GM18517 (cell line): ENCODE results near the gene PTCD2.
A peak's percentile ranks its signal among the peaks of the same experiment; 100 is the strongest.

Experiments
- ATAC-seq: cut with Tn5 transposase; IDR thresholded peaks from one replicate; pipeline ENCODE4 v1.9.1; 2021; ENCODE audit warnings: mild to moderate bottlenecking, moderate library complexity; ENCODE audit not compliant: unreplicated experiment

PTCD2 gene

DNA sequence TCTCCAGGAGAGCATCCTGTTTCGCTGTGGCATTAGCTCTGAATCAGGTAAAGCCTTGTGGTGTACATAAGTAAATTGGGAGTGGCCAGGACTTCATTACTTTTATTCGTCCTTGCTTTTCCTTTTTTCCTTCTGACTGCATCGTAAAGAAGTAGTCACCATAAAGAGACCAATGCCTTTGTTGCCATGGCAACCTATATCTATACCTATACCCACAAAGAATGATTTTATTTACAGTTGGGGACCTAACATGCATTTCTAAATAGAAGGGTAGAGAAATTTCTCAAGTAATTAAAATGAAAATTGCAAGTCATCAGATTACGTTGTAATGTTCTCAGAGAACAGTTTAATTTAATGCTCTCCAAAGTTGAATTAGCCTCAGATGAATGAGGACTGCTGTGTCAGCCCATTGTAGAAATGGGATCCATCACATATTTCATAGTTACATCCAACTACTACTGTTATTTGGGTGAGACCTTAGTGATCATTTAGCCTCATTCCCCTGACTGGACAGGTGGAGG is 18.6 kb downstream of the PTCD2 start:
- no peak for ATAC-seq

DNA sequence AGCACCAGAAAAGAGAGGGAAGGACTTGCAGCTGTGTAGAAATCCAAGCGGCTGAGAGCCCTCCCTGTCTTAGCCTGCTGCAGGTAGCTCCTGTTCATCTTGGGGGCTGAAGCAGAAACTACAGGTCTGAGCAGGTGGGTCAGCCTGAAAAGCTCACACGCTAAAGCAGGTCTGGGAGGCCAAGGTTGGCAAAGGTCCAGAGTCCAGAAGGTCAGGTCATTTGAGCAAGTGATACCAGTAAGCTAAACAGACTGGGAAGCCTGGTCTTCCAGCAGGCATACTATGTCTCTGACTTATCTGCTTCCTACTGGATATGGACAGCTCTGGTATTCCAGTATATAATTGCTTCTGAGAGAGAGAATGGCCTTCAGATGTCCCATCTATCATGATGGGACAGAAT is 26.2 kb downstream of the PTCD2 start:
- no peak for ATAC-seq

DNA sequence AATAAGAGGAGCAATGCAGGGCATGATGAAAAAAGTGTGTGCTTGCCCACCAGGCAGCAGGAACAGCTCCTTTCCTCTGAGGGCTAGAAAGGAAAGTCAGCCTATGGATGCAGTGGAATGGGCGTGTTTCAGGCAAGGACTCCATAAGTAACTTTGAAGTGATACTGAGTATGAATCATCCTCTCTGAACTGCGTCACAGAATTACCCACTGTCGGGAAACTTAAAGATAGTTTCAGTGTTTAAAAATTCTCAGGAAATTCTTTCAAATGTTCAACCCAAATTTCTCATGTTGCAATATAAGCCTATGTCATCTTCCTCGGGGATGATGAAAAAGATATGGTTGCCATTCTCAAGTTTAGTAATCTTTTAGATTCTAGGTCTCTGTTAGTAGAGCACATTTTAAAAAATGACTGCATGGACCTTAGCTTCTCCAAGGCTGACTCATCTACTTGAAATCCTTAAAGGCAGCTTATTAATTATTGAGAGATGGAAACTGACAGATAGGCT is 27.7 kb downstream of the PTCD2 start:
- ATAC-seq: no peak

DNA sequence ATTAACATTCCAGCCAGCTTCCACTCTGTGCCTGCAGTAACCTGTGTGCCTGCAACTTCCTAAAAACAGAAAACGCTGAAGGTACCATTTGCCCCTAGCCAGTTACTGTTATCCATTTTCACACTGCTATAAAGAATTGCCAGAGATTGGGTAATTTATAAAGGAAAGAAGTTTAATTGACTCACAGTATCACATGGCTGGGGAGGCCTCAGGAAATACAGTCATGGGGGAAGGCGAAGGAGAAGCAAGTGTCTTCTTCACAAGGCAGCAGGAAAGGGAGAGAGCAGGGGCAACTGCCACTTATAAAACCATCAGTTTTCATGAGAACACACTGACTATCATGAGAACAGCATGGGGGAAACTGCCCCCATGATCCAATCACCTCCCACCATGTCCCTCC is 31.2 kb downstream of the PTCD2 start:
- no peak for ATAC-seq

DNA sequence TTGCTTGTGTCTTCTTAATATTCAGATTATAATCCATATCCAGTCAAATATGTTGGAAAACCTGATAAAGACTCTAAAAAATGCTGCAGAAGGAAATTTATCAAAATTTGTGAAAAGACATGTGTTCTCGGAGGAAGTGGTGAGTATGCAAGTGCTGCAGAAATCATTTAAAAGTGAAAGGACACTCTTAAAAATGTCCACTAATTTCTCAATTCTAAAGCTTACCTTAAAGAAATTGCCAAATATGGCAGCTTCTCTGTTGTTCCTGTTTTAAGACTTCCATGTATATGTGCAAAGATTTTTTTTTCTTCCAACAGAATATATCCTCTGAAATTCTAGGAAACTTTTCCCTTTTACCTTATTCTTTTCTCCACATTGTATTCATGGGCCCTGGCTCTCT is 32.4 kb downstream of the PTCD2 start:
- no peak for ATAC-seq

DNA sequence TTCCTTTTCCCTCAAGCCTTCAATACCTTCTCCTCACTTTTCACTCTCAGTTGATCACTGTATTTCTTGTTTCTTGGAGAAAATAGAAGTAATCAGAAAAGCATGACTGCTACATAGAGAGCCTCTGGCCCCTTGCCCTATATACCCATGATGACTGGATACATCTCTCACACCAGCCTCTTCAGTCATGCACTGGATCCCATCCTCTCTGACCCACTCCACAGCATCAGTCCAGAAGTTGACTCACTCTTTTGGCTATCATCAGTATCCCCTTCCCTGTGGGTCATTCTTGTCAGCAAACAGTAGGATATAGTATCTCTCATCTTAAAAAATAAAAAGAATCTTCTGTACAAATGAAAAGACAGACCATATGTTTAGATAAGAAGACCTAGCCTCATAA is 32.9 kb downstream of the PTCD2 start:
- no peak for ATAC-seq

DNA sequence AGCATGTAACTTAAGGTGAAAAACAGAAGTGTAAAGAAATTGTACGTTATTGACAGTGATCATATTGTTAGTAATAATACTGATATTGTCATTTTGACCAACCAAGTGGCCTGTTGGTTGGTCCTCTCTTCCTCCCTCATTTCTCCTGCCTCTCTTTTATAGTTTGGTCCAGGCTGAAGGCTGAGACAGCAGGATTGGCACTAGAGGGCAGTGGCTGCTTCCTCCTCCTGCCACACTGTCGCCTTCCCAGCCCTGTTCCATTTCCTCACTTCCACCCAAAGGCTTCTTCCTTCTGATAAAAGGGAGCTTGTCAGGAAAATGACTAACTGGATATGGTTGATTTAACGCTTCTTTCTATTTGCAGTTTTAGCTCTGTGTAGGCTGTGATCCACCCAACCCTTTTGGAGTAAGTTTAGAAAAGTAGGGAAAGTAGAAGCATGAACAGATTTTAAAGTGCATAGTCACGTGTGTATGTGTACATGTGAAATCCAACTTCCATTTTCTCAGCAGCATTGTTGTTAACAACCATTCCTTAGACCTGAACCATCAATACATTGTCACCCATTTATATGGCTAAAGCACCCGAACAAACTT is 35.6 kb downstream of the PTCD2 start:
- ATAC-seq: no peak

DNA sequence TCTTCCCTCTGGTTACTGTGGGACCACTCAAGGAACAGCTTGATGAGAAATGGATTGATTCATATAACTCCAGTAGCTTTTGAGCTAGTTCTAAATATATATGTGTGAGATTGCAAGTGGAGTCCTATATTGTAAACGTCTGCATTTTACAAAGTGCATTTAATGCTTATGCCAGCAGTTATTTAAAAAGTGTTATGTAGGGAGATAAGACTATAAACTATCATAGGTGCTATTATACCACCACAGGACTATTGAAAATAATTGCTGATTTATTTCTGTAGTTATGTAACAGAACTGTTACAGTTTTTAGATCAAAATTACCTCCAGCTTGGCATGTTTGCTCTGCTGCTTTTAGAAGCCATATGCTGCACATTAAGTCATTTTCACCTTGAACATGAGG is 36.2 kb downstream of the PTCD2 start:
- no peak for ATAC-seq

DNA sequence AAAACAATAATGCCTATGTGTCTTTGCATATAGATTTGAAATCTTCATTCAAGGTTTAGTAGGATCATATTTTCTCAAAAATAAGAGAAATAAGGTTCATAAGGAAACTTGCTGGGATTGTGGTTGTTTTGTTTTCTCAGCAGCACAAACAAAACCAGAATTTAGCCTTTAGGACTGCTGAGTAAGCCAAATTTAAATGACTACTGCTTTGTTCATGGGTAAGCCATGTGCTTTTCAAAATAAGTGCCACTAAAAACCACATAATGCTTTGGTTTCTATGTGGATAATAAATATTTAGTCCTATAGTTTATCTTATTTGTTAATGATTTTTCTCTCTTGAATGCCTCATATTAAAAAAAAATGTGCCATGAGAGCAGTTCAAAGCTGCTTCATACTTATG is 38.8 kb downstream of the PTCD2 start:
- ATAC-seq: no peak

DNA sequence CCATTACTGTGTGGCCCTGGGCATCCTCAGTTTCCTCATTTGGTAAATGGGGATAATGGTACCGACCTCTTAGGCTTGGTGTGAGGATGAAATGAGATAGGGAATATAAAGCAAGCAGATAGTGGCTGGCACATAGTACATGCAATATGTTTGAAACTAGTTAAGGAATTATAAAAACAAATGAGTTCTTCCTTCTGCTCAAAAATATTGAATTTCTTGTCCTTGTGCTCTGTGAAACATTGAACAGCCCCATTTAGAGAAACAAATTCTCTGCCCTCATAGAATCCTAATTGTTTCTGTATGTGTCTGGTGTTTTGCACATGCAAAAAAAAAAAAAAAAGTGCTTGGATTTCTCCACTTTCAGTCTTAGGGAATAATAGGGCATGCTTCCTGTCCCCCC is 39.7 kb downstream of the PTCD2 start:
- no peak for ATAC-seq

DNA sequence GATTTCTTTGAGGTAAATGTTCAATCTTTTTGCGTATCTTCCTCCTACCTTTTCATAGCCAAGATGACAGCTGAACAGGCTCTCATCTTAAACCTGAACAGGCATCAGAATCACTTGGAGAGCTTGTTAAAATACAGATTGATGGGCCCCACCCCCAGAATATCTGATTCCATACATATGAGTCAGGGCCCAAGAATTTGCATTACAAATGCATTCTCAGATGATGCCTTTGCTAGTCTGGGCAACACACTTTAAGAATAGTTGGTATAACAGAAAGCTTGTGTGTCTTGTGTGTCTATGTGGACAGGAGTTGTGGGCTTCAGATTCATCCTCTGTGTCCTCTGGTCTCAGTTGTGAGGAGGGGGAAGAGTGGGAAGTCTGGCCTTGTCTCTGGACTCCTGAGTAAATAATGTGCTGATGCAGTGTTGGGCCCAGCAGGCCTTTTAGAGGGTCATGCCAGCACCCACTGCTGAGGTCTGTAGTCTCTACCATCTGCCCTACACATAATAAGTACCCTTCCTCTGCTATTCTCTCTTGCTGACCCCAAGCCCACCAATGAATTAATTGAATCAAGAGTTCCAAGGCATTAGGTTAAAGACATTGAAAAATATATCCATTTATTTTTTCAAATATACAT is 43.1 kb downstream of the PTCD2 start:
- no peak for ATAC-seq

DNA sequence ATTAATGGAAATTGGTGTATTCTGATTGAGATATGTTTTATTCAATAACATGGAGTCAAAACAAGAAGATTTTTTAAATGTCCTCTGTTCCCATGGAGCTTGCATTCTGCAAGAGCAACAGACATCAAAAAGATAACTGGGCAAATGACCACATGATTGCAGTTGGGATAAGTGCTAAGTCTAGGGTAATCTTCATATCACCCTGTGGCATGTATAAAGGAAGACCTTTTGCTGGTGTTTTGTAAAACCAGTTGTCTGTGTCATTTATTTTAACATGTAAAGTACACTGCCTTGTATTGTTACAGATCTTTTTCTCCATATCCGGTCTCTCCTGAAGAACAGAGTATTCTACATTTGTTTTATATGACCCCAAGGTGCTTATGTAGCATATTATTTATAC is 44.0 kb downstream of the PTCD2 start:
- no peak for ATAC-seq

DNA sequence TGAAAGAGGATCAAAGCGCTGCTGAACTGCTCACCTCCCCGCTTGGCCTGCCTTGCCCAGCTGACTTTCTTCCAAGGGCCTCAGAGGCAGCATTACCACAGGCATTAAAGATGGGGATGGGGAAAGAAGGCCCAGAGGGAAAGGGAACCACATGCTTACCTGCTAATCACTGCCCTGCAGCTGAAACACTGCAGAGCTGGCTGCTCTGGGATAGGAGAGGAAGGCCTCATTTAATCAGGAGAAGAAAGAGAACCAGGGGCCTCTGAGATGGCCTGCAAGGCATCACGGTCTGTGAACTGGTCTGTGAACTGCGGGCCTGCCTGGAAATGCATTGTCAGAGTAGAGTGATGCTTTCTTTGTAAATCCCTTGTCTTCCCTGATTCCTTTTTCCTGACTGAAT is 44.8 kb downstream of the PTCD2 start:
- no peak for ATAC-seq

DNA sequence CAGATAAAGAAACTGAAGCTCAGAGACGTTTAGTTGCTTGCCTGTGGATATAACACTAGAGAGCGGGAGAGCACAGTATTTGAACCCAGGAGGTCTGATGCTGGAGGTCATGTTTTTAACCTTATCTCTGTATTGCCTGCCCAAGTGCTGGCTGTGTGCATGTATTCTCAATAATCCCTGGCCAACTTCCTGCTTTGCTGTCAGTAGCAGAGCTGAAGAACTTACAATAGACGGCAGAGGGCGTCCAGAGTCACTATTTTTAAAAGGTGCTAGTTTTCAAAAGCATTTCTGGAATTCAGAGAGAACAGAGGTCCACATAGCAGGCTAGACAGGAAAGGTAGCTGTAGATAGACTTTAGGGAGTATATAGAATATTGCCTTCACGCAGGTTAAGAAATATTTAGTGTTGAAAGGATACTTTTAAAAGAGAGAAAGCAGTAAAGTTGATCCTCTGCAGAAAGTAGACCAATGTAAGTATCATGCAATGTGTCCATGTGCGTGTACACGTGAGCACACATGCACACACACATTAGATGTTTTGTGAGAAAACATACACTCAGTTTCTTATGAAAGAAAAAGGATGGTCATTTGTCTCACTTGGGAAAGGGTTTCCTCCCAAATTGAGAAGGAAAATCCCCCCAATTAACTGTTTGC is 46.3 kb downstream of the PTCD2 start:
- ATAC-seq: peak; percentile 73

DNA sequence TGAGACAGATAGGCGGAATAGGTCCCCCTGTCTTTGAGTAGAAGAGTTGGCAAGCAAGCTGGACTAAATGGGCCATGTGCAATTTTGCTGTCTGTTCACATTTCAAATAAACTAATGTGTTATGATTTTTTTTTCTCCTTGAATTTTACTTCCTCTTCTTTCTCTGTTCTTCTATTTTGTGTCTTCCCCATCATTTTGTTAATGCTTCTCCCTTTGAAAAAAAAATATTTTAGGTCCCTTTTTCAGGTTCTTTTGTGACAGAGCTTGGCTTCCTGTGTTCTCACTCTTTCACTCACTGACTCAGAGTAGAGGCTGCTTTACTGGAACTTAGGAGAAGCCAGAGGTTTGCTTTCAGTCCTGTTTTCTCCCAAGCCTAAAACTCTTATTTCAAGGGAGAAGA is 48.1 kb downstream of the PTCD2 start:
- ATAC-seq: no peak

DNA sequence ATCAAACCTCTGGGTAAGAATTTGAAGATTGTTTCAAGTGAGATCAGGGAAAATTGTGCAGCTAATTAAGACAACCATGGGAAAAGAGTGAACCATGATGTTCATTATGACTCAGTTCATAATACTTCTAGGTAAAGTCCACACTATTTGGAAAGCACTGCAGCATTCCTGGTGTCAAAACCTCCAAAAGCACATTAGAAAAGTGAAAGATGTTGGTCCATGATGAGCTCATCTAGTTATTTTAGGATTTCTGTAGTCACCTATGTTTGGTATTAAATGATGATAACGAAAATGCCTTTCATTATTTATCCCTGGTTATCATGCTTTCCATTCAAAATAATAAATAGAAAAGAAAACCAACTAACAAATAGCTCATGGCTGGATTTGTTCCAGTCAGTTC is 49.1 kb downstream of the PTCD2 start:
- no peak for ATAC-seq

DNA sequence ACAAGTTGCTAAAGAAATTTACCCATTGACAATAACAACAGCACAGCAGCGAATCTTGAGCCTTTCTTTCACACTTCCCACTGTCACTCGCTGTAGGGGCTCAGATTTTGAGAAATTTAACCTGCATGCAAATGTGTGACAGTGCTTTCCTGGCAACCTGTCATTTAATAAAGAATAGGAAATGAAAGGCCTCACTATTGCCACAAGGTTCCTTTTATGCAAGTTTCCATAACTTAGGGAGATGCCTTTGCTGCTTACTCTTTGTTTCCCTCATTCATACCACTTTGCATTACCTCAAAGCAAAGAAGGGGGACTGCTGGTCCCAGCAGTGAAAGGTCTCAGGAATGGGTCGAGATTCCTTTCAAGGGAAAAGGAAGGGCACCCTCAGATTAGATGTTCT is 49.5 kb downstream of the PTCD2 start:
- ATAC-seq: no peak

DNA sequence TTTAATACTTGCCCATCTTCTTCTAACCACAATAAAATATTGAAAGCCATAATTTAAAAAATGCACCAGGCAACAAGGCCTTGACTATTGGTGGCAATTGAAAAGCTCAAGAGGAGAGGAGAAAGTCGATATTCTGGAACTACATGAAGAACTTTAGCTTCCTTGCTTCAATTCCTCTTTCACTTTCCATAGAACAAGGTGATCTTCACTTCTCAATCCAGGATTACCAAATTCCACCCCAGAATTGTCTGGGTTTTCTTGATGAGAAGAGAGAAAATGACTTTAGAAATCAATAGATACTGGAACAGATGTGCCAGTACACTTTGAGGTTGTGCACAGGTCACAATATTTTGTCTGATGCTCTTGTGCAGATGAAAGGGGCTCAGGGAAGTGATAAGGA is 52.2 kb downstream of the PTCD2 start:
- ATAC-seq: no peak

DNA sequence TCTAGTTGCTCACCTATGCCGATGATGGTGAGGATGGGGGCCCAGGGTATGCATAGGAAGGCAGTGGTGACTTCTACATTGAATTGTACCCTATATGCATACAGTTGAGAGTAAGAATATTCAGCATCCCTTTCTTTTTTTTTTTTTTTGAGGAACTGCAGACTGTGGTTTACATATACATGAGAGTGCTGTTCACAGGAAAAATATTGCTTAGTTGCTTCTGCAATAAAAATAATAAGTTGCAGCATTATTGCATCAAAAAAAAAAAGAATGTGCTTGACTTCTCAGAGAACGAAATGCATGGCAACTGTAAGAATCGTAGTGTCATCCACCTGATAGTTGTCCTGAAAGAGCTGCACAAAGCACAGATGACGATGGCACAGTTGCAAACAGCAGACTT is 52.8 kb downstream of the PTCD2 start:
- ATAC-seq: no peak

DNA sequence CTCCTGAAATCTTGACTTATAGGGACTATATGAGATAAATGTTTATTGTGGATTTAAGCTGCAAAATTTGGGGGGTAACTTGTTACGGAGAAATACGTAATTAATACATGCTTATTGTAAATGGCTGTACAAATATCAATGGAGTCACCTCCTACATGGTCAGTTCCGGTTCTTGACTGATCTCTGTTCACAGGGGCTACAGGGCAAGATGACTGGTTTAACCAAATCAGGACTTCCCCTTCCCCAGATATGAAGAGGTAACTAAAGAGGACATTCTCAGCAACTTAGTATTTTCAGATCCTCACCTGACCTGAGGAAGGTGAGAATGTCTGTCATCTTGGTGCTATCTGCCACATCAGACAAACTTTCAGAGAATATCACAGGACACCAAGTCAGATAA is 54.7 kb downstream of the PTCD2 start:
- ATAC-seq: no peak

DNA sequence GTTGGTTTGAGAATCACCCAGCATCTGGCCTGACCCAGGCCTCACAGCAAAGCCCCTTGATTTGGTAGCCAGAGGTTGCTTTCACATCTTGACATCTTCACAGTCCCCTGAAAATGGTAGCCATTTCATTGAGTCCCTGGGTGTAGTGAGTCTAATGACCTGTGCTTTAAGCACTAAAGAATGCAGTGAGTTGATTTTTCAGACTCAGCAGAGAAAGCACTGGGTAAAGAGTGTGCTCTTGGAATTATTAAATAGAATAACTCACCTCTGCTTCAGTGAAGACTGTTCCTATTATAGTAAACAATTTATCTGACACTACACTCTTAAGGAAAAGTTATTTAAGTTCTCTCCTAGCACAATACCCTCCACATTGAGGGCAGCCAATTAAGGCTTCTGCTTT is 56.2 kb downstream of the PTCD2 start:
- ATAC-seq: no peak

DNA sequence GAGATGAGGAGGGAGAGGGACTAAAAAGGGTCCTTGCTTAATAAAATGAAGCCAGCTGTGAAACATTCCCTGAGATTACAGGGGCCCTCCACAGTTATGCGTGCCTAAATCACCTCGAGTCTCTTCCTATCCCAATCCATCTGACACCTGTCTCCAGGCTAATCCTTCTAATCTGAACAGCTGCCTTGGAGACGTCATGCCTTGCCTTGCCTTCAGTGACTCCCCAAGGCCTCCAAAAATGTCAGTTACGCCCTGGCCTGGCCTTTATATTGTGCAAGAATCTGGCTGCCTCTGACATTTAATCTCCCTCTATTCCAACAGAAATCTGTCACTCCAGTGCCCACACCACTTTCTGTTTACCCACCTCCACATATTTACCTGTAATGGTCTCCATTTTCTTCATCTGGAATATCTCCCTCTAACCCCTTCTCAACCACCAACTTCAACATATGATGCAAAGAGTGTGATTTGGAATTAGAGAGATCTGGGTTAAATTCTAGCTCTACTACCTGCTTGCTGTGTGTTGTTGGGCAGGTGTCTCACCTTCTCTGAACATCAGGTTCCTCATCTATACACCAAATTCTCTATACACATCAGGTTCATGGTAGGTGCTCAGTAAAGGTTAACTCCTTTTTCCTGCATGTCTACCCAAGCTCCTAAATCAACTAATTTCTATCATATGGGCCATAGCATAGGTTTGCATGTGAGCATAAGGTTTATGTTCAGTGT is 57.9 kb downstream of the PTCD2 start:
- no peak for ATAC-seq
